HepG2 (cell line): ENCODE data around the gene GSTCD. TPM values are rescaled to one million over a fixed set of nuclear protein-coding genes. Genes with fewer than 3 reads are reported as not detected.

Experiments used
- AHR ChIP-seq: IDR thresholded peaks from 2 replicates; pipeline ENCODE4 v1.6.1; 2018; ENCODE audit warnings: missing genetic modification reagents, missing compliant biosample characterization
- ARID2 ChIP-seq: sonication (generic); formaldehyde crosslinking; IDR thresholded peaks from 2 replicates; pipeline ENCODE4 v1.8.1; 2022; ENCODE audit warnings: mild to moderate bottlenecking, missing genetic modification reagents, borderline replicate concordance
- CERS6 ChIP-seq: sonication (generic); formaldehyde crosslinking; IDR thresholded peaks from 2 replicates; pipeline ENCODE4 v1.5.0; 2020; ENCODE audit warnings: missing genetic modification reagents
- CTCF ChIP-seq: sonication (generic); formaldehyde crosslinking; IDR thresholded peaks from 2 replicates; pipeline ENCODE4 v1.5.0; 2020; ENCODE audit warnings: mild to moderate bottlenecking, missing genetic modification reagents, moderate library complexity
- HBP1 ChIP-seq: IDR thresholded peaks from 2 replicates; pipeline ENCODE4 v1.6.1; 2016; ENCODE audit warnings: low read depth, control low read depth
- IKZF4 ChIP-seq: sonication (generic); formaldehyde crosslinking; IDR thresholded peaks from 2 replicates; pipeline ENCODE4 v1.5.1; 2020; ENCODE audit warnings: borderline replicate concordance, mild to moderate bottlenecking, low read depth, missing genetic modification reagents; ENCODE audit errors: not compliant biosample characterization
- MLLT10 ChIP-seq: sonication (generic); formaldehyde crosslinking; IDR thresholded peaks from 2 replicates; pipeline ENCODE4 v1.4.0; 2020; ENCODE audit warnings: missing genetic modification reagents
- MXI1 ChIP-seq: IDR thresholded peaks from 3 replicates; pipeline ENCODE4 v1.6.1; 2012; ENCODE audit warnings: low read depth, low read length, inconsistent platforms, borderline replicate concordance
- NAIF1 ChIP-seq: sonication (generic); formaldehyde crosslinking; IDR thresholded peaks from 2 replicates; pipeline ENCODE4 v1.5.0; 2020; ENCODE audit warnings: mild to moderate bottlenecking, missing genetic modification reagents, borderline replicate concordance
- RNF219 ChIP-seq: sonication (generic); formaldehyde crosslinking; IDR thresholded peaks from 2 replicates; pipeline ENCODE4 v1.5.0; 2020; ENCODE audit warnings: mild to moderate bottlenecking, missing genetic modification reagents
- TBX3 ChIP-seq: fragments of 450-650 bp; IDR thresholded peaks from 2 replicates; pipeline ENCODE4 v1.6.1; 2017; ENCODE audit warnings: antibody characterized with exemption, mild to moderate bottlenecking, inconsistent platforms, borderline replicate concordance
- ZIK1 ChIP-seq: sonication (generic); formaldehyde crosslinking; IDR thresholded peaks from 2 replicates; pipeline ENCODE4 v1.5.0; 2020; ENCODE audit warnings: mild to moderate bottlenecking, low read depth, missing genetic modification reagents, borderline replicate concordance
- ZNF280D ChIP-seq: sonication (generic); formaldehyde crosslinking; IDR thresholded peaks from 2 replicates; pipeline ENCODE4 v1.5.1; 2020; ENCODE audit warnings: mild to moderate bottlenecking, missing genetic modification reagents
- ZNF335 ChIP-seq: sonication (generic); formaldehyde crosslinking; IDR thresholded peaks from 2 replicates; pipeline ENCODE4 v1.4.0; 2020; ENCODE audit warnings: missing genetic modification reagents
- ZNF552 ChIP-seq: sonication (generic); formaldehyde crosslinking; IDR thresholded peaks from 2 replicates; pipeline ENCODE4 v1.9.0; 2022; ENCODE audit warnings: missing genetic modification reagents, mild to moderate bottlenecking, borderline replicate concordance
- ZNF570 ChIP-seq: sonication (generic); formaldehyde crosslinking; IDR thresholded peaks from 2 replicates; pipeline ENCODE4 v1.4.0; 2020; ENCODE audit warnings: mild to moderate bottlenecking, missing genetic modification reagents, borderline replicate concordance
- ZNF740 ChIP-seq: sonication (generic); formaldehyde crosslinking; IDR thresholded peaks from 2 replicates; pipeline ENCODE4 v1.4.0; 2020; ENCODE audit warnings: missing genetic modification reagents
- polyA plus RNA-seq, 8 experiments: library from polyadenylated mRNA; depleted of rRNA in 3 of 8; stranded (reverse) in 7 of 8; unstranded in 1 of 8; fragments of >200 nt; fragmentation: Illumina TruSeq in 4 of 8; extraction: Trizol in 4 of 8; gene quantifications; 2 replicates each; pipeline versions ENCODE4 v1.2.1 to v1.2.3, GENCODE V29; 2011 to 2016; ENCODE audit warnings: low read depth in 4 of 8, missing spikeins in 1 of 8, mixed read lengths in 1 of 8; ENCODE audit not compliant: insufficient read depth in 1 of 8
- total RNA-seq, 5 experiments: library from RNA; depleted of rRNA; stranded (reverse); fragments of >200 nt; fragmentation: Illumina TruSeq; extraction: Trizol; gene quantifications; 2 replicates each; pipeline ENCODE4 v1.2.3, GENCODE V29; 2016; ENCODE audit warnings: low read depth in 1 of 5

GSTCD gene
- total and polyA plus RNA-seq, 2 of the 13 experiments (the other 11 are each of a cell fraction or from before 2014, with no cell fraction given): 7.9 to 30.8 TPM

- TF ChIP-seq HBP1 (CRISPR knock-in tag): peak; percentile 99
- no peak for TF ChIP-seq ZNF570 (CRISPR knock-in tag)
- peak; percentile 76; the same call in 1 of the 3 replicates for TF ChIP-seq MXI1
- TF ChIP-seq AHR (CRISPR knock-in tag): peak; percentile 98; the same call in 1 of the 2 replicates
- no peak for TF ChIP-seq CERS6 (CRISPR knock-in tag)
- TF ChIP-seq ZNF335 (CRISPR knock-in tag): peak; percentile 95
- no peak for TF ChIP-seq MLLT10 (CRISPR knock-in tag)
- TF ChIP-seq NAIF1: 0 out of 2 replicates have a peak, but pooled peaks have one; percentile 47
- TF ChIP-seq ZNF740 (CRISPR knock-in tag): no peak
- peak; percentile 93 for TF ChIP-seq ZNF280D (CRISPR knock-in tag)
- TF ChIP-seq TBX3: peak; percentile 42; the same call in 1 of the 2 replicates
- peak; percentile 98 for TF ChIP-seq ZNF552 (CRISPR knock-in tag)
- TF ChIP-seq ARID2 (CRISPR knock-in tag): peak; percentile 99
- TF ChIP-seq ZIK1 (CRISPR knock-in tag): peak; percentile 95
- no peak for TF ChIP-seq RNF219
- peak; percentile 84 for TF ChIP-seq IKZF4 (CRISPR knock-in tag)
- TF ChIP-seq CTCF (CRISPR knock-in tag): peak; percentile 42; the same call in 1 of the 2 replicates
Measured at GRCh38 chr4:105708181-105709080, at the start of gene GSTCD, which contains the start of gene INTS12 (continued).
